Upper lobe of left lung (tissue), 4 donors: ENCODE data around the gene ZNF319.

Source experiments
- CTCF ChIP-seq, 6 experiments: fragments of 450-650 bp in 4 of 6; fragments of 200-600 bp in 2 of 6; sonication (generic) in 2 of 6; IDR thresholded peaks; one replicate each; pipeline ENCODE4 v1.5.1; 2016 to 2019; ENCODE audit warnings: antibody characterized with exemption in 6 of 6
- EP300 ChIP-seq, 4 donors: sonication (generic); formaldehyde crosslinking; IDR thresholded peaks; one replicate each; pipeline ENCODE4 v1.5.1; 2017; ENCODE audit warnings: antibody characterized with exemption in 4 of 4, control low read depth in 2 of 4
- POLR2AphosphoS5 ChIP-seq, 2 donors: sonication (generic); formaldehyde crosslinking; IDR thresholded peaks; one replicate each; pipeline ENCODE4 v1.5.1; 2017; ENCODE audit warnings: antibody characterized with exemption in 2 of 2

- TF ChIP-seq CTCF (IDR thresholded peaks at IDR 0.05) = no peak
- peak in 1 of 2 donors; percentile 31 for TF ChIP-seq POLR2AphosphoS5 (IDR thresholded peaks at IDR 0.05)
- no peak for TF ChIP-seq EP300 (IDR thresholded peaks at IDR 0.05)
Measured at GRCh38 chr16:58022601-58023371, 22.3 kb upstream of the ZNF319 start.
